K562 (cell line): ENCODE measurements around the gene HAPLN1. TPM values are rescaled to one million over a fixed set of nuclear protein-coding genes. Genes with fewer than 3 reads are reported as not detected.

Experiments
- ATAC-seq: fragments of 200-7000 bp; cut with Tn5 transposase; 3 replicates; pipeline ENCODE4 v1.9.1; 2020; ENCODE audit warnings: moderate library complexity
- BruUV-seq: library from RNA; stranded (reverse); fragments of 400-500 nt; replicated peaks from 2 replicates; lab custom pipeline; 2021; lab: Mats Ljungman, UMichigan
- CTCF ChIA-PET: fragments of 300-600 bp; formaldehyde crosslinking; extraction: SDS; loops from one replicate; lab custom pipeline; 2021; ENCODE audit warnings: low intra/inter-chr PET ratio; lab: Yijun Ruan, JAX
- POLR2A ChIA-PET: fragments of 300-600, 350-650 bp; sonication (Branson Sonifier 250); formaldehyde crosslinking; extraction: SDS; loops from one replicate; lab custom pipeline; 2021; ENCODE audit warnings: antibody characterized with exemption, inconsistent platforms; lab: Yijun Ruan, JAX
- DNase-seq, 4 experiments: peaks; one replicate each; pipeline versions ENCODE4 v3.0.0 to v3.0.0-alpha.2; 2011 to 2018; ENCODE audit warnings: low spot score in 3 of 4, mixed read lengths in 3 of 4; ENCODE audit errors: extremely low read depth in 1 of 4
- FAIRE-seq: peaks from 2 replicates; lab custom pipeline; 2011; peaks lifted over from hg19 to GRCh38; lab: Jason Lieb, UNC
- H2AFZ ChIP-seq: 2 replicates; pipeline ENCODE4 v1.6.0; 2011; ENCODE audit warnings: low read depth, low read length, control low read depth, inconsistent platforms
- H3K27ac ChIP-seq: fragments of 200-600 bp; 3 replicates; pipeline ENCODE4 v1.8.0; 2011; ENCODE audit warnings: low read depth, mild to moderate bottlenecking, control low read depth, inconsistent platforms, low read length, moderate library complexity, mixed read lengths; ENCODE audit errors: extremely low read depth
- H3K27me3 ChIP-seq, 2 experiments: fragments of 300-600 bp in 1 of 2; 2 replicates in 1 of 2; 3 replicates in 1 of 2; pipeline versions ENCODE4 v1.6.0 to v1.8.0; 2011; ENCODE audit warnings: inconsistent platforms in 2 of 2, low read length in 2 of 2, mild to moderate bottlenecking in 1 of 2, mixed read lengths in 1 of 2, moderate library complexity in 1 of 2; ENCODE audit not compliant: control insufficient read depth in 2 of 2, insufficient read depth in 2 of 2
- H3K36me3 ChIP-seq: fragments of 300-600 bp; 3 replicates; pipeline ENCODE4 v1.8.0; 2011; ENCODE audit warnings: mild to moderate bottlenecking, low read length, inconsistent platforms; ENCODE audit not compliant: control insufficient read depth, insufficient read depth
- H3K4me1 ChIP-seq, 2 experiments: fragments of 200-600 bp in 1 of 2; replicated peaks in 1 of 2; 2 replicates in 1 of 2; 3 replicates in 1 of 2; pipeline versions ENCODE4 v1.5.1 to v1.8.0; 2011; ENCODE audit warnings: inconsistent platforms in 2 of 2, low read length in 2 of 2, mild to moderate bottlenecking in 1 of 2, mixed read lengths in 1 of 2, moderate library complexity in 1 of 2; ENCODE audit not compliant: control insufficient read depth in 2 of 2, insufficient read depth in 2 of 2
- H3K4me2 ChIP-seq: 2 replicates; pipeline ENCODE4 v1.6.1; 2011; ENCODE audit warnings: low read length, control low read depth, inconsistent platforms, mixed read lengths; ENCODE audit not compliant: insufficient read depth
- H3K4me3 ChIP-seq: fragments of 200-600 bp; sonication (generic), shearing (Covaris generic); 2 replicates; pipeline ENCODE4 v1.5.1; 2016; ENCODE audit warnings: control low read depth, inconsistent platforms
- H3K79me2 ChIP-seq: fragments of 200-600 bp; 3 replicates; pipeline ENCODE4 v1.8.0; 2011; ENCODE audit warnings: low read length, inconsistent platforms; ENCODE audit not compliant: control insufficient read depth, insufficient read depth
- H3K9ac ChIP-seq, 2 experiments: 2 replicates each; pipeline versions ENCODE4 v1.6.0 to v1.6.1; 2011; ENCODE audit warnings: low read depth in 2 of 2, low read length in 2 of 2, control low read depth in 1 of 2, inconsistent platforms in 1 of 2, mild to moderate bottlenecking in 1 of 2, mixed read lengths in 1 of 2; ENCODE audit not compliant: insufficient read depth in 1 of 2
- H3K9me1 ChIP-seq: one replicate; pipeline ENCODE4 v1.6.0; 2011; ENCODE audit warnings: inconsistent platforms, mild to moderate bottlenecking, low read length, moderate library complexity; ENCODE audit not compliant: control insufficient read depth, insufficient read depth
- H3K9me3 ChIP-seq: replicated peaks from 2 replicates; pipeline ENCODE4 v1.5.1; 2011; ENCODE audit warnings: low read depth, low read length, inconsistent platforms; ENCODE audit not compliant: control insufficient read depth, insufficient read depth
- H4K20me1 ChIP-seq: replicated peaks from 2 replicates; pipeline ENCODE4 v1.6.1; 2011; ENCODE audit warnings: low read length, inconsistent platforms, mixed read lengths; ENCODE audit not compliant: control insufficient read depth, insufficient read depth
- ATF3 ChIP-seq, 2 experiments: fragments of 450-650 bp in 1 of 2; sonication (generic) in 1 of 2; formaldehyde crosslinking in 1 of 2; IDR thresholded peaks in 1 of 2; conservative IDR thresholded peaks in 1 of 2; 2 replicates each; pipeline versions ENCODE4 v1.6.1 to v1.8.1; 2016 to 2023; ENCODE audit warnings: mild to moderate bottlenecking in 2 of 2, moderate library complexity in 2 of 2, inconsistent platforms in 1 of 2, missing genetic modification reagents in 1 of 2
- BCOR ChIP-seq: fragments of 450-650 bp; IDR thresholded peaks from 2 replicates; pipeline ENCODE4 v1.6.1; 2016
- HOMEZ ChIP-seq: fragments of 250-450 bp; sonication (Bioruptor Pico); IDR thresholded peaks from 2 replicates; pipeline ENCODE4 v1.4.0; 2020; ENCODE audit warnings: mild to moderate bottlenecking, moderate library complexity
- NFATC3 ChIP-seq: fragments of 450-650 bp; IDR thresholded peaks from 2 replicates; pipeline ENCODE4 v1.6.1; 2017; ENCODE audit warnings: mild to moderate bottlenecking
- NONO ChIP-seq, 2 experiments: fragments of 200-400 bp in 1 of 2; fragments of 450-650 bp in 1 of 2; formaldehyde crosslinking in 1 of 2; IDR thresholded peaks; 2 replicates each; pipeline ENCODE4 v1.6.1; 2017; ENCODE audit warnings: low read depth in 2 of 2, mild to moderate bottlenecking in 2 of 2, moderate library complexity in 2 of 2, low read length in 1 of 2
- ZNF444 ChIP-seq: fragments of 250-450 bp; sonication (Bioruptor Pico); IDR thresholded peaks from 2 replicates; pipeline ENCODE4 v1.4.0; 2020; ENCODE audit warnings: mild to moderate bottlenecking, moderate library complexity
- WGBS: fragments of 100-300 bp; shearing (Covaris generic); methylation state at CpG from one replicate; pipeline ENCODE4 v1.1.6; 2016; ENCODE audit warnings: low coverage, mixed read lengths; ENCODE audit not compliant: insufficient coverage; ENCODE audit errors: missing lambda C conversion rate; 5-methylcytosine and 5-hydroxymethylcytosine counted together
- in situ Hi-C: fragments of 300-500 bp; cut with MboI; formaldehyde crosslinking; loops from 4 replicates; pipeline ENCODE4 v1.15.0; 2018; ENCODE audit warnings: inconsistent platforms, mixed read lengths
- intact Hi-C: fragments of 100-400 bp; cut with micrococcal nuclease; formaldehyde crosslinking; loops from 2 replicates; pipeline ENCODE4 v1.14.2; 2022
- polyA plus RNA-seq, 8 experiments: library from polyadenylated mRNA; depleted of rRNA in 4 of 8; stranded (reverse) in 5 of 8; unstranded in 3 of 8; fragments of >200 nt; fragmentation: Nextera tagmentation in 2 of 8; fragmentation: Illumina TruSeq in 1 of 8; extraction: Ambion mirVana in 2 of 8; extraction: Trizol in 1 of 8; gene quantifications; 2 replicates each; pipeline versions ENCODE4 v1.2.1 to v1.2.3, GENCODE V29; 2011 to 2014; ENCODE audit warnings: inconsistent platforms in 1 of 8, missing spikeins in 1 of 8
- total RNA-seq, 7 experiments: library from RNA; depleted of rRNA in 6 of 7; stranded (reverse); fragments of >200 nt in 6 of 7; fragmentation: Illumina TruSeq in 2 of 7; extraction: Trizol in 2 of 7; gene quantifications; 2 replicates each; pipeline versions ENCODE4 v1.2.1 to v1.2.3, GENCODE V29; 2011 to 2021; ENCODE audit warnings: low replicate concordance in 1 of 7

The HAPLN1 gene
- total and polyA plus RNA-seq, 9 of the 15 experiments (the other 6 are each of a cell fraction or from before 2014, with no cell fraction given) = not detected

- H3K27me3 ChIP-seq = no peaks in the 10 kb centered on the region
- 0% methylated on average over 1 of the region's 1 CpG for WGBS
- in situ Hi-C loops (no loop called here), intact Hi-C loops (no loop called here)
- no peak overlapping the region for H3K27ac ChIP-seq
- ChIA-PET POLR2A (no interaction called here), CTCF (no interaction called here)
- no peaks in the 10 kb centered on the region for H3K9me3 ChIP-seq
- no peak for TF ChIP-seq HOMEZ (CRISPR knock-in tag)
- TF ChIP-seq ZNF444 (CRISPR knock-in tag) = no peak
- no peak for TF ChIP-seq ATF3 (IDR thresholded peaks at IDR 0.05)
- no peak for TF ChIP-seq ATF3 (CRISPR knock-in tag; conservative IDR thresholded peaks at IDR 0.05)
- no peak for TF ChIP-seq NFATC3
- TF ChIP-seq BCOR = no peak
- no peak for TF ChIP-seq NONO (IDR thresholded peaks at IDR 0.05; ENCODE audit: low read depth in 2 of 2, low read length in 1 of 2)
- H3K79me2 ChIP-seq = no peaks in the 10 kb centered on the region
- no peak overlapping the region for H3K4me3 ChIP-seq
- no peak for FAIRE-seq
- ATAC-seq = no peak
- BruUV-seq = no TSS peak
- no peaks in the 10 kb centered on the region for H4K20me1 ChIP-seq
- no peaks in the 10 kb centered on the region for H3K9me1 ChIP-seq
- no peak overlapping the region for H3K4me2 ChIP-seq
- no peak for DNase-seq
- H3K36me3 ChIP-seq = no peaks in the 10 kb centered on the region
- no peak overlapping the region for H3K9ac ChIP-seq
- H2AFZ ChIP-seq = no peak overlapping the region
- H3K4me1 ChIP-seq = no peaks in the 10 kb centered on the region
Observed at GRCh38 chr5:83689881-83690280, 30.8 kb downstream of the HAPLN1 start.
